Measurements from ENCODE around the gene DDX39B.

Gene DDX39B

DNA sequence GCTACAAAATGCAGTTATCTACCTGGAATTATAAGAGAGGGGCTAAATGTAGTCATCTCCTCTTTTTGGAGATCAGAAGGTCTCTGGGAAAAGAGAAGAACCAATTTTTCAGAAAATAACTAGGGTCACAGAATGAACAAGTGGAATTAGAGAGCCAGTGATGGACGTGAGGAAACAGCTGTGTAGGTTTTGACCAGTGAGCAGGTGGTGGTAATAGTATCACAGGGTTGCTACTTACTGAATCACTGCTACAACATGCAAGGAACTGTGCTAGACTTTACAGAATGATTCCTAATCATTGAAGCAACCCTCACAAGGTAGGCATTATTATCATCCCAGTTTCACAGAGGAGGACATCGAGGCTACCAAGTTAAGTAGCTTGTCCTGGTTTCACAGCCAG is 2.9 kb upstream of the DDX39B start:
- H3K27ac ChIP-seq (replicated peaks) = no peak overlapping the region
- no peak for DNase-seq (ENCODE audit: low read depth in 1 of 2, low spot score in 1 of 2)
- H3K4me3 ChIP-seq (replicated peaks; ENCODE audit: insufficient read depth, low read length) = no peak overlapping the region
- TF ChIP-seq SPI1 (IDR thresholded peaks at IDR 0.05; ENCODE audit: borderline replicate concordance, low read depth) = no peak
- TF ChIP-seq GABPA (IDR thresholded peaks at IDR 0.05; ENCODE audit: low read depth) = no peak
- TF ChIP-seq POLR2AphosphoS5 (IDR thresholded peaks at IDR 0.05; ENCODE audit: low read depth) = no peak
- TF ChIP-seq, protein P1, sequence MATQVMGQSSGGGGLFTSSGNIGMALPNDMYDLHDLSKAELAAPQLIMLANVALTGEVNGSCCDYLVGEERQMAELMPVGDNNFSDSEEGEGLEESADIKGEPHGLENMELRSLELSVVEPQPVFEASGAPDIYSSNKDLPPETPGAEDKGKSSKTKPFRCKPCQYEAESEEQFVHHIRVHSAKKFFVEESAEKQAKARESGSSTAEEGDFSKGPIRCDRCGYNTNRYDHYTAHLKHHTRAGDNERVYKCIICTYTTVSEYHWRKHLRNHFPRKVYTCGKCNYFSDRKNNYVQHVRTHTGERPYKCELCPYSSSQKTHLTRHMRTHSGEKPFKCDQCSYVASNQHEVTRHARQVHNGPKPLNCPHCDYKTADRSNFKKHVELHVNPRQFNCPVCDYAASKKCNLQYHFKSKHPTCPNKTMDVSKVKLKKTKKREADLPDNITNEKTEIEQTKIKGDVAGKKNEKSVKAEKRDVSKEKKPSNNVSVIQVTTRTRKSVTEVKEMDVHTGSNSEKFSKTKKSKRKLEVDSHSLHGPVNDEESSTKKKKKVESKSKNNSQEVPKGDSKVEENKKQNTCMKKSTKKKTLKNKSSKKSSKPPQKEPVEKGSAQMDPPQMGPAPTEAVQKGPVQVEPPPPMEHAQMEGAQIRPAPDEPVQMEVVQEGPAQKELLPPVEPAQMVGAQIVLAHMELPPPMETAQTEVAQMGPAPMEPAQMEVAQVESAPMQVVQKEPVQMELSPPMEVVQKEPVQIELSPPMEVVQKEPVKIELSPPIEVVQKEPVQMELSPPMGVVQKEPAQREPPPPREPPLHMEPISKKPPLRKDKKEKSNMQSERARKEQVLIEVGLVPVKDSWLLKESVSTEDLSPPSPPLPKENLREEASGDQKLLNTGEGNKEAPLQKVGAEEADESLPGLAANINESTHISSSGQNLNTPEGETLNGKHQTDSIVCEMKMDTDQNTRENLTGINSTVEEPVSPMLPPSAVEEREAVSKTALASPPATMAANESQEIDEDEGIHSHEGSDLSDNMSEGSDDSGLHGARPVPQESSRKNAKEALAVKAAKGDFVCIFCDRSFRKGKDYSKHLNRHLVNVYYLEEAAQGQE (IDR thresholded peaks at IDR 0.05; ENCODE audit: insufficient replicate concordance, low read depth) = no peak
- TF ChIP-seq, protein P2, sequence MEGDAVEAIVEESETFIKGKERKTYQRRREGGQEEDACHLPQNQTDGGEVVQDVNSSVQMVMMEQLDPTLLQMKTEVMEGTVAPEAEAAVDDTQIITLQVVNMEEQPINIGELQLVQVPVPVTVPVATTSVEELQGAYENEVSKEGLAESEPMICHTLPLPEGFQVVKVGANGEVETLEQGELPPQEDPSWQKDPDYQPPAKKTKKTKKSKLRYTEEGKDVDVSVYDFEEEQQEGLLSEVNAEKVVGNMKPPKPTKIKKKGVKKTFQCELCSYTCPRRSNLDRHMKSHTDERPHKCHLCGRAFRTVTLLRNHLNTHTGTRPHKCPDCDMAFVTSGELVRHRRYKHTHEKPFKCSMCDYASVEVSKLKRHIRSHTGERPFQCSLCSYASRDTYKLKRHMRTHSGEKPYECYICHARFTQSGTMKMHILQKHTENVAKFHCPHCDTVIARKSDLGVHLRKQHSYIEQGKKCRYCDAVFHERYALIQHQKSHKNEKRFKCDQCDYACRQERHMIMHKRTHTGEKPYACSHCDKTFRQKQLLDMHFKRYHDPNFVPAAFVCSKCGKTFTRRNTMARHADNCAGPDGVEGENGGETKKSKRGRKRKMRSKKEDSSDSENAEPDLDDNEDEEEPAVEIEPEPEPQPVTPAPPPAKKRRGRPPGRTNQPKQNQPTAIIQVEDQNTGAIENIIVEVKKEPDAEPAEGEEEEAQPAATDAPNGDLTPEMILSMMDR (IDR thresholded peaks at IDR 0.05; ENCODE audit: insufficient read depth, low read length) = no peak
- H3K27me3 ChIP-seq (ENCODE audit: insufficient read depth, poor library complexity, severe bottlenecking) = no peaks in the 10 kb centered on the region

DNA sequence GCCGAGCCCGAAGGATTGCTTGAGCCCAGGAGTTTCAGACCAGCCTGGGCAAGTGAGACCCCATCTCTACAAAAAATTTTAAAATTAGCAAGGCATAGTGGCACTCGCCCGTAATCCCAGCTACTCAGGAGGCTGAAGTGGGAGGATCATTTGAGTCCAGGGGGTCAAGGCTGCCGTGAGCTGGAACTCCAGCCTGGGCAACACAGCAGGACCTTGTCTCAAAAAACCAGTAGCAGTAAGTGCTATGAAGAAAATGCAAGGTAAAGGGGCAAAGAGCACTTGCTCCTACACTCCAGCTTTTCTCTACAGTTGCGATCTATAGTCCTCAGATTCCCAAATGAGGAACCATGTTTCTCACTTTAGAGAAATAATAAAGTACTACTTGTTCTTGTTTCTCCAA is 1.8 kb upstream of the DDX39B start:
- Histone ChIP-seq H3K4me3 (replicated peaks; ENCODE audit: insufficient read depth, low read length) (no peak overlapping the region), H3K27me3 (ENCODE audit: insufficient read depth, poor library complexity, severe bottlenecking) (no peaks in the 10 kb centered on the region), H3K27ac (replicated peaks) (no peak overlapping the region)
- DNase-seq (ENCODE audit: low read depth in 1 of 2, low spot score in 1 of 2) = no peak
- TF ChIP-seq SPI1 (IDR thresholded peaks at IDR 0.05; ENCODE audit: borderline replicate concordance, low read depth) (no peak), GABPA (IDR thresholded peaks at IDR 0.05; ENCODE audit: low read depth) (no peak), POLR2AphosphoS5 (IDR thresholded peaks at IDR 0.05; ENCODE audit: low read depth) (no peak)
- TF ChIP-seq, protein P1 (IDR thresholded peaks at IDR 0.05; ENCODE audit: insufficient replicate concordance, low read depth) = no peak
- TF ChIP-seq, protein P2 (IDR thresholded peaks at IDR 0.05; ENCODE audit: insufficient read depth, low read length) = no peak

DNA sequence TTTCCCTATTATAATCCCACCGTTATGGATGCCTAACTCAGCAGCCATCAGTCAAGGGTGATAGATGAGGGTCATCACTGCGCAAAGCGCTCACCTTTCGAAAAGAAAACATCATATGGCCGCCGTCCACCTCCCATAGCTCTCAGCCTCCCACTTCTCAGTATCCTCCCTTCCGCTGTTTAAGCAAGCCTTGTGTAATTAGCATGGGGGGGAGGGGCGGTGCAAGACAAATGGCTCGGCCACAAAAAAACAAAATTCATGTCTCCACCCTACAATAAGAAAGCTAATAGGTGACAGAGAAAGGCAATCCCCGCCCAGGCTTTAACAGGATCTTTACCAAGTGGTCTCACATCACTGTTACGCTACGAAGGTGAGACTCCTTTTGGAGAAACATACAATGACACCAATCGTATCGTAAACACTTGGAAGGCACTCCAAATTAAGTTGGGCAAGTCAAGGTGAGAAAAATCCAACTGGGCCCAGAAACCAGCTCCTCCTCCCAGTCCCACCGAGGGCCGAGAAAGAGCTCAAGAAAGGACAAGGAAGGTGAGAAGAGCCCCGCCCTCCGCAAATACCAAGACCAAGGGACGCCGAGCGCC is 645 bp downstream of the DDX39B start:
- DNase-seq (ENCODE audit: low read depth in 1 of 2, low spot score in 1 of 2) = peak in 1 of 2 experiments; percentile 85
- TF ChIP-seq SPI1 (IDR thresholded peaks at IDR 0.05; ENCODE audit: borderline replicate concordance, low read depth) = peak; percentile 14; the same call in 1 of the 2 replicates
- TF ChIP-seq, protein P1 (IDR thresholded peaks at IDR 0.05; ENCODE audit: insufficient replicate concordance, low read depth) = no peak
- H3K27ac ChIP-seq (replicated peaks) = peak overlapping the region; percentile 98
- no peaks in the 10 kb centered on the region for H3K27me3 ChIP-seq (ENCODE audit: insufficient read depth, poor library complexity, severe bottlenecking)
- H3K4me3 ChIP-seq (replicated peaks; ENCODE audit: insufficient read depth, low read length) = peak overlapping the region; percentile 63
